Aorta (tissue), 5 donors: Measurements from ENCODE around the gene RBM19. TPM values are rescaled to one million over a fixed set of nuclear protein-coding genes. Genes with fewer than 3 reads are reported as not detected.

Source experiments
- ATAC-seq: fragments of 200-7000 bp; cut with Tn5 transposase; one replicate; pipeline ENCODE4 v1.9.1; 2022; ENCODE audit warnings: moderate library complexity; ENCODE audit not compliant: low FRiP score
- DNase-seq, 2 donors: peaks; one replicate each; pipeline ENCODE4 v3.0.0-alpha.2; 2020
- H3K27ac ChIP-seq, 2 donors: one replicate each; pipeline ENCODE4 v1.5.1; 2013; ENCODE audit warnings: low read length in 2 of 2, mild to moderate bottlenecking in 2 of 2, moderate library complexity in 2 of 2, control low read depth in 1 of 2, inconsistent platforms in 1 of 2, low read depth in 1 of 2
- H3K27me3 ChIP-seq, 2 donors: one replicate each; pipeline ENCODE4 v1.6.1; 2013; ENCODE audit warnings: control low read depth in 1 of 2, low read length in 1 of 2, mild to moderate bottlenecking in 1 of 2, moderate library complexity in 1 of 2; ENCODE audit not compliant: insufficient read depth in 2 of 2, control insufficient read depth in 1 of 2
- H3K36me3 ChIP-seq, 2 donors: one replicate each; pipeline ENCODE4 v1.6.1; 2013; ENCODE audit warnings: control low read depth in 1 of 2, low read length in 1 of 2, mild to moderate bottlenecking in 1 of 2; ENCODE audit not compliant: insufficient read depth in 2 of 2, control insufficient read depth in 1 of 2
- H3K4me1 ChIP-seq, 2 donors: one replicate each; pipeline ENCODE4 v1.6.1; 2013; ENCODE audit warnings: low read length in 2 of 2, control low read depth in 1 of 2, mild to moderate bottlenecking in 1 of 2, moderate library complexity in 1 of 2; ENCODE audit not compliant: insufficient read depth in 2 of 2, control insufficient read depth in 1 of 2
- H3K4me3 ChIP-seq, 2 donors: one replicate each; pipeline ENCODE4 v1.5.1; 2013; ENCODE audit warnings: low read length in 2 of 2, control low read depth in 1 of 2, mild to moderate bottlenecking in 1 of 2
- H3K9me3 ChIP-seq: one replicate; pipeline ENCODE4 v1.6.1; 2013; ENCODE audit warnings: mild to moderate bottlenecking, low read length; ENCODE audit not compliant: control insufficient read depth
- WGBS, 2 donors: extraction: QIAGEN DNeasy Blood & Tissue Kit; methylation state at CpG; one replicate each; pipeline ENCODE4 v1.1.7; 2013; 5-methylcytosine and 5-hydroxymethylcytosine counted together
- intact Hi-C, 2 donors: fragments of 100-400 bp; cut with DNase I; formaldehyde crosslinking; loops; one replicate each; pipeline versions ENCODE4 v1.14.2 to v1.15.0; 2022
- polyA plus RNA-seq, 2 donors: library from polyadenylated mRNA; stranded (reverse); fragments of 200-250 nt; gene quantifications; one replicate each; pipeline ENCODE4 v1.2.3, GENCODE V29; 2013
- total RNA-seq, 2 donors: library from RNA; stranded (reverse); fragmentation: NEBNext Ultra II Directional; extraction: Animal tissue kit (Norgen Biotek cat#: 25700); gene quantifications; one replicate each; pipeline ENCODE4 v1.2.1, GENCODE V29; 2021
- donor health status: healthy with polysubstance abuse.
- donor health status: Bipolar disorder and iron deficiency.
- donor health status: DM: no; HTN: no; CAD: no.
- donor health status: DM: no; HTN: no; CAD: no.
- donor health status: DM: yes; HTN: yes; CAD: no.

Gene RBM19
- total and polyA plus RNA-seq, 4 donors = 5.6 to 31.8 (median 26.0) TPM

GRCh38 chr12:113942209-113942608 lies 23.9 kb downstream of the RBM19 start:
- 93 to 94% methylated on average over 15 of the region's 15 CpGs for WGBS, 2 donors
- Histone ChIP-seq H3K9me3 (no peaks in the 10 kb centered on the region), H3K4me3 (no peak overlapping the region), H3K27ac (no peak overlapping the region), H3K4me1 (no peaks in the 10 kb centered on the region), H3K27me3 (no peaks in the 10 kb centered on the region), H3K36me3 (peaks cover 2 to 20% of the 10 kb centered on the region in 2 donors)
- ATAC-seq (no peak), DNase-seq (no peak)
- intact Hi-C loops = no loop called here

DNA sequence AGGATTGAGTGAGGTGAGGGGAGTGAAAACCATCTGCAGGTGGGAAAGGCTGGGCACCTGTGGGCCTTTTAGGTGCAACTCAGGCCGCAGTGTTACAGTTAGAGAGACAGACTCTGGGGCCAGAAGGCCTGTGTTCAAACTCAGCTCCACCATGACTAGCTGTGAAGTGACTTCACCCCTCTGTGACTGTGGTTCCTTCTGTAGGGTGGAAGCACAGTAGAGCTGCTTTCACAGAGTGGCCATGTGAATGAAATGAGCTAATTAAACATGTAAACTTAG lies 25.0 kb downstream of the RBM19 start:
- H3K9me3 ChIP-seq = no peaks in the 10 kb centered on the region
- no peaks in the 10 kb centered on the region for H3K4me1 ChIP-seq
- H3K27ac ChIP-seq = no peak overlapping the region
- H3K4me3 ChIP-seq = no peak overlapping the region
- ATAC-seq (no peak), DNase-seq (no peak)
- peaks cover 2 to 21% of the 10 kb centered on the region in 2 donors for H3K36me3 ChIP-seq
- no peaks in the 10 kb centered on the region for H3K27me3 ChIP-seq
- intact Hi-C loops = no loop called here
- 100% methylated on average over 1 of the region's 1 CpG for WGBS, 2 donors

DNA sequence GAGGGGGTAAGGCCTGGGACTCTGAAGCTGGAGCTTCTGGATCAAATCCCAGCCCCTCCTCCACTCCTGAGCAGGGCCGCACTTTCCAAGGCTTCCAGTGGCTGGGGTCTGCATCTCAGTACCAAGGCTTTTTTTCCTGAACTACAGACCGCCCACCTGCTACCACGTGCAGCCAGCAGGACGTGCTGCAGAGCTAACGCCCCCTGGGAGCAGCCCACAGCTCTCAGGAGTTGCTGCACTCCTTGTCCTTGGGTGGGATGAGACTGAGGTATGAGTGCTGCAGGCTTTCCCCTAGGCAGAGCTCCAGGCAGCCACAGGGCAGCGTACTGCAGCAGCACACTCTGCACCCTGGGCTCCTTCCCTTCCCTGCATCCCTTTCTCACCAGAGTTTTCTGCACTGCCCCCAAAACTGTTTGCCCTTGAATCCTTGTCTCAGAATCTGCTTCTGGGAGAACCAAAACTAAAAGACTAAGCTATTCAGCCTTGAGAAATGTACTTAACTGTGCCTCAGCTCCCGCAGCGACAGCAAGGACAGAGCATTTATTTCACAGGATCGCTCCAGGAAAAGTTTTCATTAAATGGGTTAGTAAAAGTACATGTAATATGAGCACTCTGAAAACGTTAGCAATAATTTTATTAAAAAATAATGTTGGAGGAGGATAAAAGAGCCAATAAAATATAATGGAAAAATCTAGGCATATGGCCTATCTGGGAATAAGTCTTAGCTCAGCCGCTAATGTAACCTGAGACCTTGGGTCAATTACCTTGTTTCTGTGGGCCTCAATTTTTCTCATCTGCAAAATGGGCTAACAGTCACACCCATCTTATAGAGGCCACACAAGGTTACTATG lies 25.5 kb downstream of the RBM19 start:
- ATAC-seq = no peak
- H3K4me3 ChIP-seq = no peak overlapping the region
- intact Hi-C loops = no loop called here

DNA sequence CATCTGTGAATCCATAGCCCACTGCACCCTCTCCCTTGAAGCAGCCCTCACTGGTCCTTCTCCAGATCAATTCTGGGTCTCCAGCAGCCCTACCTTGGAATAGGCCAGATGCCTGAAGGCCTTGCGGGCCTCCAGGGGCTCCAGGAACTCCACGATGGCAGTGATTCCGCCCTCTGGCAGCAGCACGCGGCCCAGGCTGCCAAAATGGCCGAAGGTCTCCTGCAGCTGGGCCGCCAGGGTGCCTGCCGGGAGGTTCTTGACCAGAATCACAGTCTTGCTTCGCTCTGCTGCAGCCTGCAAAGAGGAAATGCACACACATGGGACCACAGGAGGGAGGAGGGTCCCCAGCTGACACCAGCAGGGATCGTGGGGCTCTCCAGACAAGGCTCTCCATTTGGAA lies 26.3 kb downstream of the RBM19 start:
- H3K4me1 ChIP-seq = no peaks in the 10 kb centered on the region
- ATAC-seq (no peak), DNase-seq (no peak)
- H3K4me3 ChIP-seq = no peak overlapping the region
- H3K27ac ChIP-seq = no peak overlapping the region
- WGBS, 2 donors = 93 to 94% methylated on average over 10 of the region's 10 CpGs
- H3K36me3 ChIP-seq = peaks cover 0 to 17% of the 10 kb centered on the region in 2 donors
- intact Hi-C loops = no loop called here
- no peaks in the 10 kb centered on the region for H3K27me3 ChIP-seq
- no peaks in the 10 kb centered on the region for H3K9me3 ChIP-seq

More for the DNA sequence above, 25.5 kb downstream of the RBM19 start:
- DNase-seq = no peak
- 75 to 78% methylated on average over 11 of the region's 11 CpGs for WGBS, 2 donors
- Histone ChIP-seq H3K9me3 (no peaks in the 10 kb centered on the region), H3K36me3 (peaks cover 0 to 20% of the 10 kb centered on the region in 2 donors), H3K27ac (no peak overlapping the region), H3K27me3 (no peaks in the 10 kb centered on the region), H3K4me1 (no peaks in the 10 kb centered on the region)

- WGBS, 2 donors = 92% methylated on average over 5 of the region's 5 CpGs
Measured at GRCh38 chr12:113938471-113938870, 27.7 kb downstream of the RBM19 start.

GRCh38 chr12:113936460-113936859 lies 29.7 kb downstream of the RBM19 start:
- Histone ChIP-seq H3K27ac (no peak overlapping the region), H3K4me3 (no peak overlapping the region), H3K9me3 (no peaks in the 10 kb centered on the region), H3K27me3 (no peaks in the 10 kb centered on the region), H3K4me1 (no peaks in the 10 kb centered on the region), H3K36me3 (peaks cover 0 to 19% of the 10 kb centered on the region in 2 donors)
- DNase-seq (no peak), ATAC-seq (no peak)
- intact Hi-C loops = no loop called here
- WGBS, 2 donors = 71 to 78% methylated on average over 1 of the region's 1 CpG

More at GRCh38 chr12:113938471-113938870, 27.7 kb downstream of the RBM19 start:
- Histone ChIP-seq H3K4me3 (no peak overlapping the region), H3K36me3 (peaks cover 0 to 19% of the 10 kb centered on the region in 2 donors), H3K27me3 (no peaks in the 10 kb centered on the region), H3K9me3 (no peaks in the 10 kb centered on the region), H3K27ac (no peak overlapping the region), H3K4me1 (no peaks in the 10 kb centered on the region)
- intact Hi-C loops = no loop called here
- no peak for DNase-seq
- ATAC-seq = no peak

GRCh38 chr12:113935459-113935858 lies 30.7 kb downstream of the RBM19 start:
- DNase-seq = no peak
- WGBS, 2 donors = 53 to 58% methylated on average over 6 of the region's 6 CpGs
- H3K4me3 ChIP-seq = no peak overlapping the region
- ATAC-seq = no peak
- H3K27ac ChIP-seq = no peak overlapping the region
- H3K4me1 ChIP-seq = no peaks in the 10 kb centered on the region
- no peaks in the 10 kb centered on the region for H3K9me3 ChIP-seq
- peaks cover 0 to 14% of the 10 kb centered on the region in 2 donors for H3K36me3 ChIP-seq
- intact Hi-C loops = no loop called here
- H3K27me3 ChIP-seq = no peaks in the 10 kb centered on the region

DNA sequence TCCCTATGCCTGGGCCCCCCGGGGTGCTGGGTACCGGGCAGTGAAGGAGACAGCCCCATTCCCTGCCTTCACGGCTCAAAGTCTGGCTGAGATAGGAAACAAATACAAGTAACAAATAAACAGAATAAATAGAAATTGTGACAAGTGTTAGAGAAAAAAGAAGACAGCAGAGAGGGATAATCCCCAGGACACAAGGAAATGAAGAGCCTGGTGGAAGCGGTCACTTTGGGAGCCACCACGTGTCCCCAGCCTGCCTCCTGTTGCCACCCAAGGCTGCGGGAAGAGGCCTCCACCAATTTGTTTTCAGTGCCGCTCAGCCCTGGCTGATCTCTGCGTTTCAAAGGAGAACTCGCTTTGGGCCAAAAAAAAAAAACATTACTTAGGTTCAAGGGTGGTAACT lies 31.2 kb downstream of the RBM19 start:
- WGBS, 2 donors = 80 to 84% methylated on average over 9 of the region's 9 CpGs

GRCh38 chr12:113934060-113934814 lies 31.9 kb downstream of the RBM19 start:
- Histone ChIP-seq H3K4me3 (no peak overlapping the region), H3K4me1 (no peaks in the 10 kb centered on the region), H3K27me3 (no peaks in the 10 kb centered on the region), H3K9me3 (no peaks in the 10 kb centered on the region), H3K27ac (no peak overlapping the region), H3K36me3 (peaks cover 0 to 8% of the 10 kb centered on the region in 2 donors)
- intact Hi-C loops = no loop called here
- DNase-seq = no peak
- ATAC-seq = no peak
- WGBS, 2 donors = 88 to 89% methylated on average over 14 of the region's 14 CpGs

More for the DNA sequence above, 31.2 kb downstream of the RBM19 start:
- no peak overlapping the region for H3K4me3 ChIP-seq
- H3K4me1 ChIP-seq = no peaks in the 10 kb centered on the region
- H3K9me3 ChIP-seq = no peaks in the 10 kb centered on the region
- intact Hi-C loops = no loop called here
- DNase-seq (no peak), ATAC-seq (no peak)
- no peaks in the 10 kb centered on the region for H3K27me3 ChIP-seq
- no peak overlapping the region for H3K27ac ChIP-seq
- peaks cover 0 to 11% of the 10 kb centered on the region in 2 donors for H3K36me3 ChIP-seq
